Iris pigment epithelial cell (primary cell): ENCODE results near the gene GRK2.
"Not testable (repeated sequence)": the region's sequence is repeated elsewhere in the genome, so short reads cannot be mapped to it uniquely, and the experiment has no call there.

Experiments used
- DNase-seq: peaks from one replicate; pipeline ENCODE4 v3.0.0-alpha.2; 2011; ENCODE audit warnings: low read depth

The GRK2 gene

DNA sequence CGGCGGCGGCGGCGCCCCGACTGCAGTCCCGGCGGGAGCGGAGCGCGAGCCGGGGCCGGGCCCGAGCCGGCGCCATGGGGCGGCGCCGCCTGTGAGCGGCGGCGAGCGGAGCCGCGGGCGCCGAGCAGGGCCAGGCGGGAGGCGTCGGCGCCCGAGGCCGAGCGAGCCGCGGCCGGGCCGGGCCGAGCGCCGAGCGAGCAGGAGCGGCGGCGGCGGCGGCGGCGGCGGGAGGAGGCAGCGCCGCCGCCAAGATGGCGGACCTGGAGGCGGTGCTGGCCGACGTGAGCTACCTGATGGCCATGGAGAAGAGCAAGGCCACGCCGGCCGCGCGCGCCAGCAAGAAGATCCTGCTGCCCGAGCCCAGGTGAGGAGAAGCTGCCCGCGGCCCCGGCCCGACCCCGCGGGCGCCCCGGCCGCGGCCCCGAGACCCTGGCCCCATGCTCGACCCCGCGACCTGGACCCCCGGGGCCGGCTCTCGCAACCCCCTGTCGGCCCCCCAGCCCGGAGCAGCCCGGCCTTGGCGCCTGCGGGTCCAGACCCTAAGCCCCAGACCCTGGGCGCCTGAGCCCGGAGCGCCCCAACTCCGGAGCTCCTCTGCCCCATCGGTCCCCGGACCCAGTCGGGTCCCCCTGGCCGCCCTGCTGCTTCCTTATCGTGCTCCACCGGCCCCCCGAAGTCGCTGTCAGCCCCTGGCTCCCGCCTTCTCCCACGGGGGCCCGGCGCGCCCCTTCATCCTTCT is at the start of gene GRK2:
Gene GRK2 (plus strand): TSS at position 25 of the 739 bp plus-strand sequence. CDS start 227 bp downstream, at position 252.
- DNase-seq, result peak; percentile 54

DNA sequence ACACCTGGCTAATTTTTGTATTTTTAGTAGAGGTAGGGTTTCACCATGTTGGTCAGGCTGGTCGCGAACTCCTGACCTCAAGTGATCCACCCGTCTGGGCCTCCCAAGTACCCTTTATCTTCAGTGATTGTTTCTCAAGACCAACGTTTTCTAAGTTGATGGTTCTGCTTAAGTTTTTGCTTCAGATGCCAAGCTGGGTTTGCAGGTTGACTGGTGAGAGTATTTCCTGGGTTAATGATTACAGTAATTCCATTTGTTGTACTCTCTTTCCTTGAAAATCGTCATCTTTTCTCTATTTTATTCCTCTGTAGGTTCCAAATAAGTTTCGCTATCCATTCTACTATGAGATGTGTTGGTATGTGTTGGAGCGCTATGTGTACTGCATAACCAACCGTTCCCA is 38.5 kb upstream of the GRK2 start:
- DNase-seq, result no peak

DNA sequence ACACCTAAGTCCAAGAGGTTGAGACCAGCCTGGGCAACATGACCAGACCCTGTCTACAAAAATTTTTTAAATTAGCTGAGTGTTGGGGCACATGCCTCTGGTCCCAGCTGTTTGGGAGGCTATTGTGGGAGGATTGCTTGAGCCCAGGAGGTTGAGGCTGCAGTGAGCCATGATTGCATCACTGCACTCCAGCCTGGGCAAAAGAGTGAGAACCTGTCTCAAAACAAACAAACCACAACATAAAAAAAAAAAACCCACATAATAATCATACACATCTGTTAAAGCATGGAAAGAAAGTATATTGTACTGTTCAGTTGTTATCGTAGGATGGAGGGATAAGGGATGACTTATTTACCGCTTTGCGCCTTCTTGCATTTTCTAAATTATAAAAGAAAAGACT is 35.9 kb upstream of the GRK2 start:
- no peak for DNase-seq

DNA sequence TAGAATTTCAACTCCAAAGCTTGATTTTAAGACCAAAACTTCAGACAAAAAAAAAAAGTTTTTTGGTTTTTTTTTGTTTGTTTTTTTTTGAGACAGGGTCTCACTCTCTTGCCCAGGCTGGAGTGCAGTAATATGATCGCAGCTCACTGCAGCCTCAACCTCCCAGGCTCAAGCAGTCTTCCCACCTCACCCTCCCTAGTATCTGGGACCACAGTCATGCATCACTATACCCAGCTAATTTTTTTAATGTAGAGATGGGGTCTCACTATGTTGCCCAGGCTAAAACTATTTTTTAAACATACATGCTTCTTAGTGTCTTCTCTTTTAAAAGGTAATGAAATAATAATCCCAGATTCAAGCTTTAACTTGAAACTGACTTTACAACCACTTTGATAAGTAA is 35.4 kb upstream of the GRK2 start:
- no peak for DNase-seq

DNA sequence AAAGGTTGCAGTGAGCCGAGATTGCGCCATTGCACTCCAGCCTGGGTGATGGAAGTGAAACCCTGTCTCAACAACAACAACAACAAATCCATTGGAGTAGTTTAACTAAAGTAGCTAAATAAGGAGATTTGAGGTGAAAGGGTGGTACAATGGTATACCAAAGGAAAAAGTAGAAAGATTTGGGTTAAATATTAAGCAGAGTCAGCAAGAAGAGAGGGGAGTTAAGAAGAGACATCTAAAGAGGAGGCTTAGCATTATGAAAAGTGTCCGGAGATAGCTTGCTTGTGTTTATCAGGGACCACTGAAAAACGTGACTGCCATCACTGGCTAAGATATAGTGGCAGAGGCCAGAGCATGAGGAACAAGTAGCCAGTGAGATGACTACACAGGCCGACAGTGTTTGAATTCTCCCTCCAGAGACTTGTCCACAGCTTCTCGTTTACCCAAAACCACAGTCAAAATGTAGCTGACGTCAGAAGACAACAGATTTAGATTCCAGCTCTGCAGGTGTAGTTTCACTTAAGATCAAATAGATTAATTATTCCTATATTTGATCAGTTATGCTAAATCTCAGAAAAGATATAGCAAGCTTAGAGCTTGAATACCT is 32.6 kb upstream of the GRK2 start:
- DNase-seq, result no peak

DNA sequence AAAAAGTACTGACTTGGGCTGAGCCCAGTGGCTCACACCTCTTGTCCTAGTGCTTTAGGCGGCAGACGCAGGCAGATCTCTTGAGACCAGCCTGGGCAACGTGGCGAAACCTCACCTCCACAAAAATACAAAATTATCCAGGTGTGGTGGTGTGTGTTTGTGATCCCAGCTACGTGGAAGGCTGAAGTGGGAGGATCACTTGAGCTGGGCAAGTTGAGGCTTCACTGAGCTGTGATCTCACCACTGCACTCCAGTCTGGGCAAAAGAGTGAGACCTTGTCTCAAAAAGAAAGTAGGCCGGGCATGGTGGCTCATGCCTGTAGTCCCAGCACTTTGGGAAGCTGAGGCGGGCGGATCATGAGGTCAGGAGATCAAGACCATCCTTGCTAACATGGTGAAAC is 31.7 kb upstream of the GRK2 start:
- not testable (repeated sequence) for DNase-seq

DNA sequence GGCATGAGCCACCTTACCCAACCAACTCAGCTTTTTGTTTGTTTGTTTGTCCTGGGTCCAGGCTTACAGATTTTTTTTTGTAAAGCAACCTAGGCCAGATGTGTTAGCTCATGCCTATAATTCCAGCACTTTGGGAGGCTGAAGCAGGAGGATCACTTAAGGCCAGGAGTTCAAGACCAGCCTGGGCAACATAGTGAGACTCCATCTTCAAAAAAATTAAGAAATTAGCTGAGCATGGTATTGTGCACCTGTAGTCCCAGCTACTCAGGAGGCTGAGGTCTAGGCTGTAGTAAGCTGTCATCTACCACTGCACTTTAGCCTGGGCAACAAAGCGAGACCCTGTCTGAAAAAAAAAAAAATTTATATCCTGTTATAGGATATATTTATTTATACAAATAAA is 28.7 kb upstream of the GRK2 start:
- no peak for DNase-seq

DNA sequence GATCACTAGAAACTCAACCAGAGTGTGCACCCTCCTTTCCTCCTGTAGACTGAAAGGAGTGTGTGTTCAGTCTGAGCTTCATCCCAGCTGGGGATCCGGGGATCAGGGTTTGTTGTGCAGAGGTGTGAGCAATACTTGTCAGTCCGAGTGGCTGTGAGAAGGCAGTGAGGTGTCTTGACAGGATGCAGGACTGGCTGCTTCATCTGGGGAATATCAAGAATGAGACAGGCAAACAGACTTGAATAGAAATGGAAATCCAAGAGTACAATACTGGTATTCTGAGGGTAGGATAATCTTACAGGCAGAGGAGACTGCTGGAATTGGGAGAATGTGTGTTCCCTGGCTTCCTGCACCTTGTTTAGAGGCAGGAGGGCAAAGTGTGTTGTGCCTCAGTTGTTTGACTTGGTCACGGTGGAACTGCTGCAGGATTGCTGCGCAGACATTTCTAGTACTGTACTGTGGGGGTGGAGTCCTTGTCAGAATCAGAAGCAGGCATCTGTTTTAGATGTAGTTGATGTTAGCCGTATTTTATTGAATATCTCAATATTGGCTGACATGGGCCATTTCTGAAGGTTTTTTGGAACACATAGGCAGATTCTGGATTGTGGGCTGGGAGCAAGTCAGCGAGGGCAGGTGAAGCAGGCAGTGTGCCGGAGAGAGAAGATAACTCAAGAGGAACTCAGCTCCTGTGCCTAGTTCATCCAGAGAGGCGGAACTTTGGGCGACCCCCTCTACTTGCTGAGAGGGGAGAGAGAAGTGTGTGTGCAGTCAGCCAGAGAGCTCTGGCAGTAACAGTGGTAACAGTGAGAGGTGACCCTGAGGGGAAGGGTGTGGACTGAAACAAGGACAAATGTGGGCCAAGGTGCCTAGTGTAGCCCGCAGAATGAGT is 27.1 kb upstream of the GRK2 start:
- DNase-seq, result peak; percentile 36

DNA sequence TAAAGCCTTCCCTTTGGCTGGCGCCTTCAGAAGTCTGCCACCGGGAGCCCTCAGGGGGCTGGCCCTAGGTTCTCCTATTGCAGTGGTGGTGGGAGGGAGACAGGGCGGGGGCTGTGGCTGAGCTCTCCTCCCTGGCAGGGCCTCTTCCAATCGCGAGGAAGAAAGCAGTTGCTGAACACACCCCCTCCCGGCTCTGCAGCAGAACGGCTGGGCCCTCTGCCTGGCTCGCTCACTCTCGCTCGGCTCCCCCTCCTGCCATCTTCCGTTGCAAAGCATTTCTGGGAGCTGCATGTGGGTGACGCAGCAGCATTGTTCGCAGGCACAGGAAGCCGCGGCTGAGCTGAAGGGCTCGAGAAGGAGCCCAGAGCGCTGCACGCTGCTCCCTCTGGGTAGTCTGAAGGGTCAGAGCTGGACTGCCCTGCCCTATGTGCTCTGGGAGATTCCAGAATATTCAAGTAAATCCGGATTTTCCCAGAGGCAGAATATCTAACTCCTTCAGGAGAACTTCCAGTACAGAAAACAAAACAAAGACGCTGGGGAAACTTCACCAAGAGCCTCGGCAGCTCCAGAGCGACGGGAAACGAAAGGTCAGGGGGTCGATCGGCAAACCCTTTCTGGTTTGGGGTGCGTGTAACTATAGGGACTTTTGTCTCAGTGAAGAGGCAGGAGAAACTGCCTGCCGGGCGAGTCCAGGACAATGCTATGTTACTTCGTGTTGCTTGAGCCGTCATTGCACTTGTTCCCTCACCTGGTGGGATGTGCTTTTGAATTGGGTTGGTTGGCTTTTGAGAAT is 26.3 kb upstream of the GRK2 start:
- DNase-seq, result peak; percentile 100

DNA sequence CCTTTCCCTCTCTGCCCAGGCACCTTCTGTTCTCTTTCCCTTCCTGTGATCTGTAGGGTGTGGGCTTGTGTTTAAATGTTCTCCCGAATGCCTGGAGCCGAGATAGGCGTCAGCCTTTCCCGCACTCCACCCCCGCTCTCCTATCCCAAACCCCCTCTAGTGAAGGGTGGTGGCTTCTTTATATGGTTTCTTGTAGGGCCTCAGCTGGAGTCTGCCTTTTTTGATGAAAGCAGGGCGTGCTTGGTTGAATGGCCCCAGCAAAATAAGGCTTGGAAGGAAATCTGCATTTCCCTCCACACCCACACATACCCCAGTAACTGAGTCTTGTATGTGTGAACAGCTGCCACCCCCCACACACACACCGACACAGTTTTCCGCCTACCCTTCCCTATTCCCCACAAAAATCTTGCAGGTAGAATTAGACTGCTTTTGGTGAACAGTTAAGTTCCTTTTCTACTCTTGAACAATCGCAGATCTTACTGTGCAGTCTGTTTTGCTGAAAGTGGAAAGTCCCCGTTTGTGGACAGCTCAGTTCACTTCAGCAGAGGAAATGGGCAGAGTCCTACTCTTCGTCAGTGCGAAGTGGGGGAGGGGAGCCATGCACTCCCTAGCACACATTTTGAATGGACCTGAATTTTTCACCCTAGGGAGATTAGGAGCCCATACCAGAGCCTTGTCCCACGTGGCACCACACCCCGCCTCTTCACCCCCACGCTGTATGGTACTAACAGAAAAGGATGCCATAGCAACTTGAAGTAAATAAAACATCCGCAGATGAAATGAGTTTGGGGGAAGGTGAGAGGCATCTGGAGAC is 25.5 kb upstream of the GRK2 start:
- peak; percentile 81 for DNase-seq

DNA sequence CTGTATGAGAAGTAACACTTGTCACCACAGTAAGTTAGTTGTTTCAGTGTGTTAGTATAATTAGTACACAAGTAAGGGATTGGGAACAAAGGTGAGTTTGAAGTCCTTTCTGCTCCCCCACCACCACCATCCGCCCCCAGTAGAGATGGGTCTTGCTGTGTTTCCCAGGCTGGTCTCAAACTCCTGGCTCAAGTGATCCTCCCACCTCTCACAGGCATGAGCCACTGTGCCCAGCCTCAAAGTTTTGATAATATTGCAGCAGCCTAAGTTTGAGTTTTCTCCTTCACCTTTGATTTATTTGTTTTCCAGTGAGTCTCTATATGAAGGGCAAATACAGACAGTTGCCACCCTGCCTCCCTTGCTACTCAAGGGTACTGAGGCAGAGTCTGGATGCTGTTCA is 23.7 kb upstream of the GRK2 start:
- no peak for DNase-seq

DNA sequence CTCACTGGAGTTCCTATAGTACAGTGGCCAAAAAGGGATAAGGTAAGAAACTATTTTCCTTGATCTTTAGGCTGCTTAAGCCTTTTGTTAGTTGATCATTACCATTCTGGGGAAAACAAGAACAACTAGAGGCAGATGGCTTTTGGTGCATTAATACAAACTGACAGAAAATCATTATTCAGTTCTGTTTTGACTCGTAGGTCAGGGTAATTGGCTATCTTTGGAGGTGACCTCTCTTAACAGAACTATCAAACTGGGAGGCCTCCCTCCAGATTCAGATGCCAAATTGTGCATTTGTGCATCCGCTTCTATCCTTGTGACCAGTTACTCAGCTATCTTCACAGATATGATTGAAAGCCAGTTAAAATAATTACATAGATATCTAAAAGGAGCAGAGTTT is 23.2 kb upstream of the GRK2 start:
- DNase-seq, result no peak

DNA sequence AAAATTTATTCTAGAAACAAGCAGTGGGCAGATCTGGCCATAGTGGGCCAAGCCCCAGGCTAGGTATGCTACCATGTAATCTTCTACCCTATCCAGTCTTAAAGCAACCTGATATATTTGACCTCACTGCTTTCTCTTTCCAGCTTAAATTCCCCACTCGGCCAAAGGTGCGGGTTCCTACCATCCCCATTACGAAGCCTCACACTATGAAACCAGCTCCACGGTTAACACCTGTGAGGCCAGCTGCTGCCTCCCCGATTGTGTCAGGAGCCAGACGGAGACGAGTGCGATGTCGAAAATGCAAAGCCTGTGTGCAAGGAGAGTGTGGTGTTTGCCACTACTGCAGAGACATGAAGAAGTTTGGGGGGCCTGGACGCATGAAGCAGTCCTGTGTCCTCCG is 21.2 kb upstream of the GRK2 start:
- no peak for DNase-seq

DNA sequence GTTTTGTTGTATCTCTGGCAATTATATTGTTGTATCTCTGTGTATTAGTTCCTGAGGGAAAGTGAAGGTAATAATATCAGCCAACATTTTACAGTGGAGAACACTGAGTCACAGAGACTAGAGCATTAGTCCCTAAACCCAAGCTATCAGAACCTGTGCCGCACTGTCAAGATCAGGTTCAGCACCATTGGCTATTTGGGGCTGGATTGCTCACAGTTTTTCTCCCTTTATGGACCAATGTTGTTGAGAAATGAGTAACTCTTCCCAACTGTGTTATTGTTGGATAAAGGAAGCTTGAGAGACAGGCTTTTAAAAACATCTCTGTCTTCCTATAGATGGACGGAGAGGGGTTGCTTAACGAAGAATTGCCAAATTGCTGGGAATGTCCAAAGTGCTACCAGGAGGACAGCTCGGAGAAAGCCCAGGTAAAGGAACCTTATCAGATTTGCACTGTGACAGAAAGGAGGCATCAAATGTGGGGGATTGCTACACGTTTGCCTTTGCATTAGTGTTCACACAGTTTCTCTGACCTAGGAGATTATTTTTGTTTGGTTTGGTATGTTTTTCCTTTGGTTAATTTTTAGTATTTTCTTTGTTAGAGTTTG is 18.2 kb upstream of the GRK2 start:
- no peak for DNase-seq

DNA sequence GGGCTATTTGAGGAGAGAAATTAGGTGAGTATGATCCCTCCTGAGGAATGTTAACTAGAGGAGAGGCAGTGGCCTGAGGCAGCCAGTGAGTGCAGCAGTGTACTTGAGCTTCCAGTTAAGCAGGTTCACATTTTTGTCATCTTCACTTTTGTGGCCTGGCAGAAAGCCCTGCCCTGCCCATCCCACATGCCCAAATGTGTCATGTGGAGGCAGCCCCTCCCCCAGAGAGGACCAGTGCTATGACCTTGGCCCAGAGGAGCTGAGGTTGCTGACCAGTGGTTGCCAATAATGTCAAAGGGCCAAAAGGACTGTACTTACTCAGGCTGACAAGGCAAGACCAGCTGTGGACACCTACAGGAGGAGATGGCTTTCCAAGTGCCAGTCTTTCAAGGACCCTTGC is 17.6 kb upstream of the GRK2 start:
- DNase-seq, result no peak

DNA sequence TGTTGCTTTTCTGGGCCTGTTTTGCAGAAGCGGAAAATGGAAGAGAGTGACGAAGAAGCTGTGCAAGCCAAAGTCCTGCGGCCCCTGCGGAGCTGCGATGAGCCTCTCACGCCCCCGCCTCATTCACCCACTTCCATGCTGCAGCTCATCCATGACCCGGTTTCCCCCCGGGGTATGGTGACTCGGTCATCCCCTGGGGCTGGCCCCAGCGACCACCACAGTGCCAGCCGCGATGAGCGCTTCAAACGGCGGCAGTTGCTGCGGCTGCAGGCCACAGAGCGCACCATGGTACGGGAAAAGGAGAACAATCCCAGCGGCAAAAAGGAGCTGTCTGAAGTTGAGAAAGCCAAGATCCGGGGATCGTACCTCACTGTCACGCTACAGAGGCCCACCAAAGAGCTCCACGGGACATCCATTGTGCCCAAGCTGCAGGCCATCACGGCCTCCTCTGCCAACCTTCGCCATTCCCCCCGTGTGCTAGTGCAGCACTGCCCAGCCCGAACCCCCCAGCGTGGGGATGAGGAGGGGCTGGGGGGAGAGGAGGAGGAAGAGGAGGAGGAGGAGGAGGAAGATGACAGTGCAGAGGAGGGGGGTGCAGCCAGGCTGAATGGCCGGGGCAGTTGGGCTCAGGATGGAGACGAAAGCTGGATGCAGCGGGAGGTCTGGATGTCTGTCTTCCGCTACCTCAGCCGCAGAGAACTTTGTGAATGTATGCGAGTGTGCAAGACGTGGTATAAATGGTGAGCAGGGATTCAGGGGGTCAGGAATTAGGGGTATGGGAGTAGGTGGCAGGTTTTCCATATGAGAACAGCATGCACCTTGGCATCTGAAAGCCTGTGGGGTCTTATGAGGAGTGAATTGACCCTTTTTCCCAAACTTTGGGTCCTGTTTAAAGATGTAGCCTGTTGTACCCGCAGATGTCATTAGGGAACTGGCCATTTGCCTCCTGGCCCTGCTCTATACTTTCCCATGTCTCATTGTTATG is 15.9 kb upstream of the GRK2 start:
- no peak for DNase-seq

DNA sequence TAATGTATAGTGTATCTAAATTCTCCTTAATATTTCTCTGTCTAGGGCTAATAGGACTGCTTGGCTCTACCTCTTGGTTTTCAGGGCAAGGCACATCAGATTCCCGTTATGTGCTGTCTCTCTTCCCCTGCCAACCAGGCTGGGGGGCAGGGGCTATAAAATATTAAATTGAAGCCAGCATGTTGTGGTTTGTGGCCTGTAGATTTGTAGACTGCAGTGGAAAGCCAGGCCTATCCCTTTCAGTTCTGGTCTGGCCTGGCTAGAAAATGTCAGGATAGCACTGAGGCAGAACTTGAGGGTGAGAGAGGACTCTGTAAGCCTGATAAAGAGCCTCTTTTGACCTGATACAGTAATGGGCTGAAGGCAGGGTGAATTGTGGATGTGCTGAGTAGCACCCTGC is 14.4 kb upstream of the GRK2 start:
- DNase-seq, result no peak

DNA sequence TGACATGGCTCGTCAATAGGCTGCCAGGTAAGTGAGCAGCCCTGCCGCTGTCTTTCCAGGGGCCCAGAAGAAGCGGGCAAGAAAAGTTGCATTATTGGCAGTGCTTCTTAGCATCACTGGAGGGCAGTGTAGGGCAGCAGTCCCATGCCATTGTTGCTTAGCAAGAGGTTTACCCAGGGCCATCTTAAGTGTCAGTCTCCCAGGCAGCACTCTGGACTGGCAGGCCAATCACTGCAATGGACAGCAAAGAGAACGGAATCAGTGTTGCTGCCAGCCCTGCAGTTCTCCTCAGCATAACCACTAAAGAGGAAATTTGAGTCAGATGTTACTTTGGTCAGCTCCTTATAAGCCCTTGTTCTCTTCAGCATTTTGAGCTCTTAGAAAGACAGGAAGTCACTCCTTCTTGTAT is 13.4 kb upstream of the GRK2 start:
- peak; percentile 51 for DNase-seq

DNA sequence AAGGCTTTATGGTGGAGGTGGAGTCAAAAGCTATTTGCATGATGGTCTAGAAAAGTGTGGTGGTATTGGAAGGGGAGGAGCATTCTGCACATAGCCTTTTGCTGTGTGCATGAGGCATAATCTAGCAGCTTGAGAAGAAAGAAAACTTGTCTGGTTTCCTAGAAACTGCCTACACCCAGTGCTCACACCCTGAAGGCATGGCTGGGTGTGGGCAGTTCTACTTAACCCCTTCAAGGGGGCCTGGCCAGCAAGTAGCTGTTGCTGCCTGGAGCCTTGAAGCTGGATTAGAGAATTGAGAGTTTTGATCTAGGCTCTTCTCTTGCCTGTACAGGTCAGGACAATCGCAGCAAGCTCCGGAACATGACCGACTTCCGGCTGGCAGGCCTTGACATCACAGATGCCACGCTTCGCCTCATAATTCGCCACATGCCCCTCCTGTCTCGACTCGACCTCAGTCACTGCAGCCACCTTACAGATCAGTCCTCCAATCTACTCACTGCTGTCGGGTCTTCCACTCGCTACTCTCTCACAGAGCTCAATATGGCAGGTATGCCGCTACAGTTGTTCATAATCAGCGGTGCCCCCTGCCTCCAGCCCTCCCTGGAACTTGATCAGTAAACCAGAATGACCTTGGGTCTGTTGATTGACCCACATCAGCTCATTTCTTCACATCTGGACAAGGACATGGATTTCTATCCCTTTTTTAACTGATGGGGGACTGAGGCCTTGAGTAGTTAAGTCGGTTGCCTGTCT is 12.2 kb upstream of the GRK2 start:
- no peak for DNase-seq
